Thyroid gland (tissue), 4 donors: Measurements from ENCODE around the gene HINT1.

Experiments
- POLR2A ChIP-seq, 2 donors: fragments of 450-650 bp; IDR thresholded peaks; one replicate each; pipeline ENCODE4 v1.6.1; 2017; ENCODE audit warnings: antibody characterized with exemption in 2 of 2, mild to moderate bottlenecking in 2 of 2, moderate library complexity in 1 of 2
- TF ChIP-seq, protein P1 (sequence below), 6 experiments: fragments of 200-600 bp in 3 of 6; fragments of 450-650 bp in 3 of 6; sonication (generic) in 3 of 6; IDR thresholded peaks; one replicate each; pipeline ENCODE4 v1.5.1; 2016 to 2019; ENCODE audit warnings: antibody characterized with exemption in 6 of 6, mild to moderate bottlenecking in 2 of 6, inconsistent platforms in 1 of 6, moderate library complexity in 1 of 6

DNA sequence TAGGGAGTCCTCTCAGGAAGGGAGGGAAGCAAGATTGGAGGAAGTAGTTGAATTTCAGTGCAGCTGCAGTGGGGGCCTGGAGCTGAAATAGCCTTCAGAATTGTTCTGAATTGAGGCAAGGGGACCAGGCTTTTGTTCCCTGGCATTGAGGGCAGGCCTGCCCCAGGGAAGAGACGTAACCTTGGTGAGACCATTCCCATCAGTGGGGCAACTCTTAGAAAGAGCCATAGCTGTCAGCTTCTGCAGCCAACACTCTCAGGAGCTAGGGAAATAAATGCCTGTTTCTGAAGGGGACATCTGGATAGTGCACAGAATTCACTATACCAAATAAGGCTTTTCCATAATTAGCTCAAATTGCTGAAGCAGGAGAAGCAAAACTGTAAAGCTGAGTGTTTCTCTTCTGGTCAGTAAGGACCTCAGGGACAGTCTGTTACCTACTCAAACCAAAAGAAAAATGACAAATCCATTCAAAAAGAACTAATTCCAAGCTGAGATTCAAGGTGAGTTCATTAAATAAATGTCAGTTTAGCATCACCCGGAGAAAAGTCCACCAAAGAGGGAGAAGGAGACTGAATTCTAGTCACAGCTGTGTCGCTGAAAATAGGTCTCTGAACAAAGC is 49.7 kb upstream of the HINT1 start:
- no peak for TF ChIP-seq POLR2A (IDR thresholded peaks at IDR 0.05)
- TF ChIP-seq, protein P1, sequence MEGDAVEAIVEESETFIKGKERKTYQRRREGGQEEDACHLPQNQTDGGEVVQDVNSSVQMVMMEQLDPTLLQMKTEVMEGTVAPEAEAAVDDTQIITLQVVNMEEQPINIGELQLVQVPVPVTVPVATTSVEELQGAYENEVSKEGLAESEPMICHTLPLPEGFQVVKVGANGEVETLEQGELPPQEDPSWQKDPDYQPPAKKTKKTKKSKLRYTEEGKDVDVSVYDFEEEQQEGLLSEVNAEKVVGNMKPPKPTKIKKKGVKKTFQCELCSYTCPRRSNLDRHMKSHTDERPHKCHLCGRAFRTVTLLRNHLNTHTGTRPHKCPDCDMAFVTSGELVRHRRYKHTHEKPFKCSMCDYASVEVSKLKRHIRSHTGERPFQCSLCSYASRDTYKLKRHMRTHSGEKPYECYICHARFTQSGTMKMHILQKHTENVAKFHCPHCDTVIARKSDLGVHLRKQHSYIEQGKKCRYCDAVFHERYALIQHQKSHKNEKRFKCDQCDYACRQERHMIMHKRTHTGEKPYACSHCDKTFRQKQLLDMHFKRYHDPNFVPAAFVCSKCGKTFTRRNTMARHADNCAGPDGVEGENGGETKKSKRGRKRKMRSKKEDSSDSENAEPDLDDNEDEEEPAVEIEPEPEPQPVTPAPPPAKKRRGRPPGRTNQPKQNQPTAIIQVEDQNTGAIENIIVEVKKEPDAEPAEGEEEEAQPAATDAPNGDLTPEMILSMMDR (IDR thresholded peaks at IDR 0.05) = no peak
